Caco-2 (cell line): ENCODE data around the gene PLXNA2. TPM values are rescaled to one million over a fixed set of nuclear protein-coding genes. Genes with fewer than 3 reads are reported as not detected.

ENCODE experiments used
- BruUV-seq: library from RNA; stranded (reverse); fragments of 400-500 nt; replicated peaks from 2 replicates; lab custom pipeline; 2021; lab: Mats Ljungman, UMichigan
- CTCF ChIA-PET: fragments of 300-600 bp; sonication (Branson Sonifier 250); formaldehyde crosslinking; loops from one replicate; lab custom pipeline; 2022; ENCODE audit warnings: antibody characterized with exemption; lab: Charles Lee
- POLR2A ChIA-PET: fragments of 300-600 bp; sonication (Branson Sonifier 250); formaldehyde crosslinking; loops from one replicate; lab custom pipeline; 2022; ENCODE audit warnings: antibody characterized with exemption; lab: Charles Lee
- DNase-seq, 2 experiments: peaks; one replicate each; pipeline versions ENCODE4 v3.0.0 to v3.0.0-alpha.2; 2020 to 2022
- H3K27me3 ChIP-seq: replicated peaks from 2 replicates; pipeline ENCODE4 v1.6.0; 2011; ENCODE audit warnings: low read length; ENCODE audit not compliant: control insufficient read depth, insufficient read depth
- H3K36me3 ChIP-seq: 2 replicates; pipeline ENCODE4 v1.5.1; 2011; ENCODE audit warnings: low read length; ENCODE audit not compliant: control insufficient read depth, insufficient read depth
- H3K4me1 ChIP-seq: fragments of 250-450 bp; sonication (Bioruptor Pico); 2 replicates; pipeline ENCODE4 v1.5.1; 2020; ENCODE audit warnings: mild to moderate bottlenecking
- H3K4me3 ChIP-seq: 2 replicates; pipeline ENCODE4 v1.5.1; 2011; ENCODE audit warnings: low read depth, mild to moderate bottlenecking, control low read depth, low read length
- H3K9me3 ChIP-seq: fragments of 250-450 bp; sonication (Bioruptor Pico); 2 replicates; pipeline ENCODE4 v1.5.1; 2020; ENCODE audit warnings: mild to moderate bottlenecking, moderate library complexity
- H3K27ac Mint-ChIP-seq: one replicate; pipeline ENCODE4 v1.8.0; 2022; ENCODE audit warnings: mixed read lengths; ENCODE audit not compliant: unreplicated experiment
- H3K27me3 Mint-ChIP-seq: one replicate; pipeline ENCODE4 v1.8.0; 2022; ENCODE audit warnings: mixed read lengths; ENCODE audit not compliant: insufficient read depth, unreplicated experiment
- H3K36me3 Mint-ChIP-seq: one replicate; pipeline ENCODE4 v1.8.0; 2022; ENCODE audit warnings: mild to moderate bottlenecking, mixed read lengths; ENCODE audit not compliant: insufficient read depth, unreplicated experiment
- H3K4me1 Mint-ChIP-seq: one replicate; pipeline ENCODE4 v1.8.0; 2022; ENCODE audit warnings: low read depth, mixed read lengths; ENCODE audit not compliant: unreplicated experiment
- H3K4me3 Mint-ChIP-seq: one replicate; pipeline ENCODE4 v1.8.0; 2022; ENCODE audit warnings: mild to moderate bottlenecking, moderate library complexity, mixed read lengths; ENCODE audit not compliant: unreplicated experiment
- H3K9me3 Mint-ChIP-seq: one replicate; pipeline ENCODE4 v1.8.0; 2022; ENCODE audit warnings: mixed read lengths; ENCODE audit not compliant: unreplicated experiment
- CTCF ChIP-seq, 2 experiments: fragments of 200-600 bp in 1 of 2; IDR thresholded peaks; 1 replicate in 1 of 2; 2 replicates in 1 of 2; pipeline versions ENCODE4 v1.5.1 to v1.8.0; 2011 to 2022; ENCODE audit warnings: antibody characterized with exemption in 1 of 2, control low read depth in 1 of 2, inconsistent platforms in 1 of 2, low read depth in 1 of 2, low read length in 1 of 2, mild to moderate bottlenecking in 1 of 2, moderate library complexity in 1 of 2; ENCODE audit not compliant: insufficient read depth in 1 of 2, severe bottlenecking in 1 of 2, unreplicated experiment in 1 of 2
- intact Hi-C: fragments of 100-400 bp; cut with micrococcal nuclease; formaldehyde crosslinking; loops from one replicate; pipeline ENCODE4 v1.10.0; 2022; ENCODE audit not compliant: unreplicated experiment
- total RNA-seq: library from RNA; stranded (reverse); gene quantifications from 2 replicates; pipeline ENCODE4 v1.2.3, GENCODE V29; 2022

Gene PLXNA2
- total RNA-seq, 1 experiment from 2014 or later = 3.2 TPM

GRCh38 chr1:208235982-208236761, 8.0 kb downstream of the PLXNA2 start:
- DNase-seq = peak in 1 of 2 experiments; percentile 14
- no peak overlapping the region for H3K4me3 ChIP-seq
- Mint-ChIP-seq H3K36me3 (no peaks in the 10 kb centered on the region), H3K27ac (no peak overlapping the region), H3K4me1 (peaks cover 18% of the 10 kb centered on the region), H3K4me3 (no peak overlapping the region), H3K27me3 (no peaks in the 10 kb centered on the region), H3K9me3 (no peaks in the 10 kb centered on the region)
- no peaks in the 10 kb centered on the region for H3K9me3 ChIP-seq
- no peaks in the 10 kb centered on the region for H3K27me3 ChIP-seq
- H3K4me1 ChIP-seq = peaks cover 34% of the 10 kb centered on the region
- H3K36me3 ChIP-seq = no peaks in the 10 kb centered on the region
- BruUV-seq = no TSS peak
- ChIA-PET POLR2A (interaction anchor here (0.6 kb wide), 1 partner anchor 273 kb away, joined by 8 read pairs; no protein-coding TSS in a partner anchor), CTCF (interaction anchor here (0.6 to 1.4 kb wide), 2 partner anchors 9 to 81 kb away, joined by 3 read pairs; no protein-coding TSS in a partner anchor)
- intact Hi-C loops = no loop called here
- no peak for TF ChIP-seq CTCF (IDR thresholded peaks at IDR 0.05; ENCODE audit: insufficient read depth in 1 of 2, low read depth in 1 of 2, low read length in 1 of 2, severe bottlenecking in 1 of 2, unreplicated experiment in 1 of 2)

- TF ChIP-seq CTCF (IDR thresholded peaks at IDR 0.05; ENCODE audit: insufficient read depth in 1 of 2, low read depth in 1 of 2, low read length in 1 of 2, severe bottlenecking in 1 of 2, unreplicated experiment in 1 of 2) = no peak
- H3K4me1 Mint-ChIP-seq = peaks cover 25% of the 10 kb centered on the region
- Histone ChIP-seq H3K4me3 (no peak overlapping the region), H3K9me3 (no peaks in the 10 kb centered on the region), H3K27me3 (no peaks in the 10 kb centered on the region), H3K36me3 (no peaks in the 10 kb centered on the region), H3K4me1 (peaks cover 37% of the 10 kb centered on the region)
- no peak overlapping the region for H3K27ac Mint-ChIP-seq
- no TSS peak for BruUV-seq
- DNase-seq = no peak
- ChIA-PET CTCF (interaction anchor here (1.4 kb wide), 1 partner anchor 9 kb away, joined by 3 read pairs; no protein-coding TSS in a partner anchor), POLR2A (no interaction called here)
- no peaks in the 10 kb centered on the region for H3K36me3 Mint-ChIP-seq
- no peak overlapping the region for H3K4me3 Mint-ChIP-seq
- no peaks in the 10 kb centered on the region for H3K9me3 Mint-ChIP-seq
- intact Hi-C loops = no loop called here
- no peaks in the 10 kb centered on the region for H3K27me3 Mint-ChIP-seq
Observed at GRCh38 chr1:208235356-208235981, 8.7 kb downstream of the PLXNA2 start.

- no peaks in the 10 kb centered on the region for H3K36me3 ChIP-seq
- Mint-ChIP-seq H3K4me3 (no peak overlapping the region), H3K36me3 (no peaks in the 10 kb centered on the region), H3K9me3 (no peaks in the 10 kb centered on the region), H3K4me1 (peaks cover 25% of the 10 kb centered on the region), H3K27me3 (no peaks in the 10 kb centered on the region), H3K27ac (no peak overlapping the region)
- peaks cover 31% of the 10 kb centered on the region for H3K4me1 ChIP-seq
- TF ChIP-seq CTCF (IDR thresholded peaks at IDR 0.05; ENCODE audit: insufficient read depth in 1 of 2, low read depth in 1 of 2, low read length in 1 of 2, severe bottlenecking in 1 of 2, unreplicated experiment in 1 of 2) = no peak
- intact Hi-C loops = no loop called here
- no TSS peak for BruUV-seq
- CTCF ChIA-PET = no interaction called here
- no peaks in the 10 kb centered on the region for H3K27me3 ChIP-seq
- H3K9me3 ChIP-seq = no peaks in the 10 kb centered on the region
- POLR2A ChIA-PET = no interaction called here
- H3K4me3 ChIP-seq = no peak overlapping the region
- no peak for DNase-seq
Observed at GRCh38 chr1:208234721-208235120, 9.5 kb downstream of the PLXNA2 start.
